ENCODE data around the gene SYNE2. TPM values are rescaled to one million over a fixed set of nuclear protein-coding genes. Genes with fewer than 3 reads are reported as not detected.
"Not testable (repeated sequence)": the region's sequence is repeated elsewhere in the genome, so short reads cannot be mapped to it uniquely, and the experiment has no call there.

SYNE2 gene
- total RNA-seq, 1 donor from 2014 or later, result 5.7 TPM

GRCh38 chr14:64178814-64179213, 326.0 kb downstream of the SYNE2 start:
- Mint-ChIP-seq H3K36me3 (ENCODE audit: low read depth, unreplicated experiment) (no peaks in the 10 kb centered on the region), H3K4me1 (ENCODE audit: low read depth, unreplicated experiment) (no peaks in the 10 kb centered on the region), H3K9me3 (ENCODE audit: unreplicated experiment) (no peaks in the 10 kb centered on the region), H3K27ac (ENCODE audit: unreplicated experiment) (no peak overlapping the region), H3K4me3 (ENCODE audit: unreplicated experiment) (no peak overlapping the region), H3K27me3 (ENCODE audit: low read depth, unreplicated experiment) (no peaks in the 10 kb centered on the region)
- FAIRE-seq (no peak), DNase-seq (ENCODE audit: low read depth) (no peak)
- no peaks in the 10 kb centered on the region for H4K20me1 ChIP-seq (ENCODE audit: insufficient read depth, low read length)
- no peak for TF ChIP-seq EZH2 (IDR thresholded peaks at IDR 0.05; ENCODE audit: insufficient read depth, low read length)
- no peak overlapping the region for H2AFZ ChIP-seq (ENCODE audit: low read depth, low read length)
- no peak overlapping the region for H3K27ac ChIP-seq (ENCODE audit: low read depth, low read length)
- no peak overlapping the region for H3K9ac ChIP-seq (ENCODE audit: low read length)
- no peaks in the 10 kb centered on the region for H3K4me1 ChIP-seq (ENCODE audit: insufficient read depth, low read length)
- H3K79me2 ChIP-seq (ENCODE audit: insufficient read depth, low read length), result no peaks in the 10 kb centered on the region
- no peaks in the 10 kb centered on the region for H3K27me3 ChIP-seq (ENCODE audit: insufficient read depth, low read length)
- no peaks in the 10 kb centered on the region for H3K36me3 ChIP-seq (ENCODE audit: insufficient read depth, low read length)
- no peak overlapping the region for H3K4me3 ChIP-seq (ENCODE audit: insufficient read depth, low read depth, low read length)
- no peak overlapping the region for H3K4me2 ChIP-seq (ENCODE audit: low read length)
- H3K9me3 ChIP-seq (ENCODE audit: insufficient read depth, low read depth, low read length), result no peaks in the 10 kb centered on the region

- not testable (repeated sequence) for H3K4me1 Mint-ChIP-seq (ENCODE audit: low read depth, unreplicated experiment); H3K9me3 ChIP-seq (ENCODE audit: insufficient read depth, low read depth, low read length); H3K27ac Mint-ChIP-seq (ENCODE audit: unreplicated experiment); H3K4me3 Mint-ChIP-seq (ENCODE audit: unreplicated experiment); H3K27ac ChIP-seq (ENCODE audit: low read depth, low read length); H3K4me2 ChIP-seq (ENCODE audit: low read length); H3K36me3 ChIP-seq (ENCODE audit: insufficient read depth, low read length); H3K4me3 ChIP-seq (ENCODE audit: insufficient read depth, low read depth, low read length); H3K9me3 Mint-ChIP-seq (ENCODE audit: unreplicated experiment); H3K79me2 ChIP-seq (ENCODE audit: insufficient read depth, low read length); FAIRE-seq; H3K36me3 Mint-ChIP-seq (ENCODE audit: low read depth, unreplicated experiment); H2AFZ ChIP-seq (ENCODE audit: low read depth, low read length); H3K4me1 ChIP-seq (ENCODE audit: insufficient read depth, low read length); DNase-seq (ENCODE audit: low read depth); H3K27me3 Mint-ChIP-seq (ENCODE audit: low read depth, unreplicated experiment); H3K9ac ChIP-seq (ENCODE audit: low read length); H3K27me3 ChIP-seq (ENCODE audit: insufficient read depth, low read length); H4K20me1 ChIP-seq (ENCODE audit: insufficient read depth, low read length)
These were observed 330.1 kb downstream of the SYNE2 start for GRCh38 chr14:64182908-64183307.

- Mint-ChIP-seq H3K36me3 (ENCODE audit: low read depth, unreplicated experiment) (no peaks in the 10 kb centered on the region), H3K27ac (ENCODE audit: unreplicated experiment) (no peak overlapping the region), H3K4me1 (ENCODE audit: low read depth, unreplicated experiment) (no peaks in the 10 kb centered on the region), H3K4me3 (ENCODE audit: unreplicated experiment) (no peak overlapping the region), H3K9me3 (ENCODE audit: unreplicated experiment) (peaks cover 3% of the 10 kb centered on the region), H3K27me3 (ENCODE audit: low read depth, unreplicated experiment) (peaks cover 3% of the 10 kb centered on the region)
- no peak overlapping the region for H3K9ac ChIP-seq (ENCODE audit: low read length)
- no peak for TF ChIP-seq EZH2 (IDR thresholded peaks at IDR 0.05; ENCODE audit: insufficient read depth, low read length)
- no peak for TF ChIP-seq CTCF (IDR thresholded peaks at IDR 0.05; ENCODE audit: insufficient read depth, low read depth, low read length)
- FAIRE-seq, result no peak
- H3K4me2 ChIP-seq (ENCODE audit: low read length), result no peak overlapping the region
- H3K4me1 ChIP-seq (ENCODE audit: insufficient read depth, low read length), result no peaks in the 10 kb centered on the region
- no peak overlapping the region for H3K27ac ChIP-seq (ENCODE audit: low read depth, low read length)
- no peak overlapping the region for H2AFZ ChIP-seq (ENCODE audit: low read depth, low read length)
- no peaks in the 10 kb centered on the region for H3K27me3 ChIP-seq (ENCODE audit: insufficient read depth, low read length)
- no peak for DNase-seq (ENCODE audit: low read depth)
- H3K36me3 ChIP-seq (ENCODE audit: insufficient read depth, low read length), result no peaks in the 10 kb centered on the region
- H3K4me3 ChIP-seq (ENCODE audit: insufficient read depth, low read depth, low read length), result no peak overlapping the region
- H4K20me1 ChIP-seq (ENCODE audit: insufficient read depth, low read length), result no peaks in the 10 kb centered on the region
- no peaks in the 10 kb centered on the region for H3K79me2 ChIP-seq (ENCODE audit: insufficient read depth, low read length)
- no peaks in the 10 kb centered on the region for H3K9me3 ChIP-seq (ENCODE audit: insufficient read depth, low read depth, low read length)
These were observed 331.4 kb downstream of the SYNE2 start for GRCh38 chr14:64184103-64184729.

Data from astrocyte (in vitro differentiated cells and primary cell).